ENCODE results near the gene ZBTB7C. TPM values are rescaled to one million over a fixed set of nuclear protein-coding genes. Genes with fewer than 3 reads are reported as not detected.

The ZBTB7C gene
- total and polyA plus RNA-seq, 10 of the 15 experiments (the other 5 are each of a cell fraction or from before 2014, with no cell fraction given) = under 0.01 to 0.08 (median 0.01) TPM; not detected in 7

DNA sequence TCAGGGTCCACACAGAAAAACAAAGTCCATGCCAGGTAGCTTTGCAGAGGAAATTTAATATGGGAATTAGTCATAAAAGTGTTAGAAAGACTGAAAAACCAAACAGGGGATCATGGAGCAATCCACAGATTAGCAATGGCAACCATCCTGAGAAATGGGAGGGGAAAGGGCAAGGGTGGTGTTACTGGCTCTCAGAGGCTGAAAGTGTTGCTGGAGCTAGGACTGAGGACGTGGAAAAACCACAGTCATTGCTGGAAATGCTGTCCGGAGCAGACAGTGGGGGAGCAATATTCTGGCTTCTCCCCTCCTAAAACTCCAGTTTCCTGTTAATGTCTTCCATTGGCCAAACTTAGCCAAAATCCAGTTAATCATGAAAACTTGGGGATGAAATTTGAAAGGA, 172.4 kb downstream of the ZBTB7C start:
- no peak overlapping the region for H3K4me3 ChIP-seq
- H3K4me1 ChIP-seq (ENCODE audit: control insufficient read depth, insufficient read depth, low read length) = no peaks in the 10 kb centered on the region
- no peak overlapping the region for H3K4me2 ChIP-seq (ENCODE audit: control insufficient read depth, insufficient read depth)
- peaks cover 0 to 3% of the 10 kb centered on the region in 2 experiments; a peak in 2 of 4 replicates for H3K27me3 ChIP-seq (replicated peaks in 1 of 2; ENCODE audit: control insufficient read depth in 2 of 2, insufficient read depth in 2 of 2, low read length in 1 of 2)
- no peaks in the 10 kb centered on the region for H3K36me3 ChIP-seq (ENCODE audit: control insufficient read depth in 2 of 2, insufficient read depth in 2 of 2, low read length in 1 of 2)
- no peak overlapping the region for H3K9ac ChIP-seq (ENCODE audit: control insufficient read depth, insufficient read depth, low read length)
- H3K27ac ChIP-seq (ENCODE audit: control insufficient read depth, insufficient read depth) = no peak overlapping the region
- CTCF ChIA-PET = no interaction called here
- FAIRE-seq (no peak), DNase-seq (ENCODE audit: low read depth, low spot score) (no peak), ATAC-seq (no peak)
- no TSS peak for BruUV-seq (replicated peaks)
- POLR2A ChIA-PET = no interaction called here
- intact Hi-C loops (cut with micrococcal nuclease; ENCODE audit: unreplicated experiment) = no loop called here
- H2AFZ ChIP-seq (ENCODE audit: control insufficient read depth, low read depth, low read length) = no peak overlapping the region
- H3K79me2 ChIP-seq (ENCODE audit: control insufficient read depth, insufficient read depth, low read length) = no peaks in the 10 kb centered on the region
- WGBS (ENCODE audit: insufficient coverage, insufficient replicate concordance, low lambda C conversion rate, missing lambda C conversion rate) = 42% methylated on average over 2 of the region's 2 CpGs
- in situ Hi-C loops (cut with MboI) = no loop called here
- no peaks in the 10 kb centered on the region; the same call in 2 of the 3 replicates for H3K9me3 ChIP-seq (replicated peaks; ENCODE audit: control insufficient read depth, insufficient read depth, low read length)
- SMC1A ChIA-PET (ENCODE audit: uncharacterized antibody, unreplicated experiment) = no interaction called here
- H4K20me1 ChIP-seq (ENCODE audit: control insufficient read depth, insufficient read depth) = no peaks in the 10 kb centered on the region
- TF ChIP-seq, protein P1, sequence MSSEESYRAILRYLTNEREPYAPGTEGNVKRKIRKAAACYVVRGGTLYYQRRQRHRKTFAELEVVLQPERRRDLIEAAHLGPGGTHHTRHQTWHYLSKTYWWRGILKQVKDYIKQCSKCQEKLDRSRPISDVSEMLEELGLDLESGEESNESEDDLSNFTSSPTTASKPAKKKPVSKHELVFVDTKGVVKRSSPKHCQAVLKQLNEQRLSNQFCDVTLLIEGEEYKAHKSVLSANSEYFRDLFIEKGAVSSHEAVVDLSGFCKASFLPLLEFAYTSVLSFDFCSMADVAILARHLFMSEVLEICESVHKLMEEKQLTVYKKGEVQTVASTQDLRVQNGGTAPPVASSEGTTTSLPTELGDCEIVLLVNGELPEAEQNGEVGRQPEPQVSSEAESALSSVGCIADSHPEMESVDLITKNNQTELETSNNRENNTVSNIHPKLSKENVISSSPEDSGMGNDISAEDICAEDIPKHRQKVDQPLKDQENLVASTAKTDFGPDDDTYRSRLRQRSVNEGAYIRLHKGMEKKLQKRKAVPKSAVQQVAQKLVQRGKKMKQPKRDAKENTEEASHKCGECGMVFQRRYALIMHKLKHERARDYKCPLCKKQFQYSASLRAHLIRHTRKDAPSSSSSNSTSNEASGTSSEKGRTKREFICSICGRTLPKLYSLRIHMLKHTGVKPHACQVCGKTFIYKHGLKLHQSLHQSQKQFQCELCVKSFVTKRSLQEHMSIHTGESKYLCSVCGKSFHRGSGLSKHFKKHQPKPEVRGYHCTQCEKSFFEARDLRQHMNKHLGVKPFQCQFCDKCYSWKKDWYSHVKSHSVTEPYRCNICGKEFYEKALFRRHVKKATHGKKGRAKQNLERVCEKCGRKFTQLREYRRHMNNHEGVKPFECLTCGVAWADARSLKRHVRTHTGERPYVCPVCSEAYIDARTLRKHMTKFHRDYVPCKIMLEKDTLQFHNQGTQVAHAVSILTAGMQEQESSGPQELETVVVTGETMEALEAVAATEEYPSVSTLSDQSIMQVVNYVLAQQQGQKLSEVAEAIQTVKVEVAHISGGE (CRISPR knock-in tag; IDR thresholded peaks at IDR 0.05) = no peak
- TF ChIP-seq CBX3 (IDR thresholded peaks at IDR 0.05; ENCODE audit: borderline replicate concordance, low read depth) (no peak), ASH2L (IDR thresholded peaks at IDR 0.05; ENCODE audit: borderline replicate concordance, low read depth) (no peak), HCFC1 (IDR thresholded peaks at IDR 0.05; ENCODE audit: low read length) (no peak), CREB1 (IDR thresholded peaks at IDR 0.05; ENCODE audit: low read depth) (no peak), MYC (IDR thresholded peaks at IDR 0.05; ENCODE audit: insufficient read depth, insufficient read length, insufficient replicate concordance, low read length, severe bottlenecking) (no peak), ZNF274 (IDR thresholded peaks at IDR 0.05; ENCODE audit: insufficient read depth, insufficient read length) (no peak), DPF2 (IDR thresholded peaks at IDR 0.05) (no peak), BRCA1 (IDR thresholded peaks at IDR 0.05; ENCODE audit: low read depth, low read length) (no peak), NR2F1 (conservative IDR thresholded peaks at IDR 0.05) (no peak), GATAD2B (conservative IDR thresholded peaks at IDR 0.05; ENCODE audit: low read depth) (no peak), PAX5 (IDR thresholded peaks at IDR 0.05; ENCODE audit: borderline replicate concordance, low read depth, low read length) (no peak), PAX8 (IDR thresholded peaks at IDR 0.05) (no peak), LARP7 (IDR thresholded peaks at IDR 0.05) (no peak)
- TF ChIP-seq, protein P2, sequence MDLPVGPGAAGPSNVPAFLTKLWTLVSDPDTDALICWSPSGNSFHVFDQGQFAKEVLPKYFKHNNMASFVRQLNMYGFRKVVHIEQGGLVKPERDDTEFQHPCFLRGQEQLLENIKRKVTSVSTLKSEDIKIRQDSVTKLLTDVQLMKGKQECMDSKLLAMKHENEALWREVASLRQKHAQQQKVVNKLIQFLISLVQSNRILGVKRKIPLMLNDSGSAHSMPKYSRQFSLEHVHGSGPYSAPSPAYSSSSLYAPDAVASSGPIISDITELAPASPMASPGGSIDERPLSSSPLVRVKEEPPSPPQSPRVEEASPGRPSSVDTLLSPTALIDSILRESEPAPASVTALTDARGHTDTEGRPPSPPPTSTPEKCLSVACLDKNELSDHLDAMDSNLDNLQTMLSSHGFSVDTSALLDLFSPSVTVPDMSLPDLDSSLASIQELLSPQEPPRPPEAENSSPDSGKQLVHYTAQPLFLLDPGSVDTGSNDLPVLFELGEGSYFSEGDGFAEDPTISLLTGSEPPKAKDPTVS (IDR thresholded peaks at IDR 0.05; ENCODE audit: low read depth, low read length) = no peak
- TF ChIP-seq, protein P3, sequence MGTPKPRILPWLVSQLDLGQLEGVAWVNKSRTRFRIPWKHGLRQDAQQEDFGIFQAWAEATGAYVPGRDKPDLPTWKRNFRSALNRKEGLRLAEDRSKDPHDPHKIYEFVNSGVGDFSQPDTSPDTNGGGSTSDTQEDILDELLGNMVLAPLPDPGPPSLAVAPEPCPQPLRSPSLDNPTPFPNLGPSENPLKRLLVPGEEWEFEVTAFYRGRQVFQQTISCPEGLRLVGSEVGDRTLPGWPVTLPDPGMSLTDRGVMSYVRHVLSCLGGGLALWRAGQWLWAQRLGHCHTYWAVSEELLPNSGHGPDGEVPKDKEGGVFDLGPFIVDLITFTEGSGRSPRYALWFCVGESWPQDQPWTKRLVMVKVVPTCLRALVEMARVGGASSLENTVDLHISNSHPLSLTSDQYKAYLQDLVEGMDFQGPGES (IDR thresholded peaks at IDR 0.05) = no peak
- RAD21 ChIA-PET (ENCODE audit: unreplicated experiment) = no interaction called here

All from GM12878 (cell line).